ENCODE results near the gene PPARGC1A.

DNA sequence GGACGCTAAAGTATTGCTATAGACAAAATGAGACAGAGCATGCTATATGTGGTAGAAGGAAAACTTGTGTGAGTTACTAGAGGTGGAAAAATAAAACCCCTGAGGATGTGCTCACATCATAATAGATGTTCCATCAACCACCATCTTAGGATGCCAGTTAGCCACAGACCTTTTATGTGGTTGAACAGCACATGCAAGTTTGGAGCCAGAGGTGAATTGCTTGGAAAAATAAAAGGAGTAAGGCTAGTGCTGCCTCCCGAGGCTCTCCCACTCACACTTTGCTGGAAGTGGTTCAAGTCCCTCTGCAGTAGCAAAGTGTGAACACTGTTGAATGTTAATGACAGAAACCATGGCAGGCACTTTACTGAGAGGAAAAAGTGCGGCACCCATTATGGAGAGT lies 39.4 kb upstream of the PPARGC1A start:
- no peak for TF ChIP-seq RAD21 (IDR thresholded peaks at IDR 0.05; ENCODE audit: low read depth)
- no peak for TF ChIP-seq FOXM1 (IDR thresholded peaks at IDR 0.05; ENCODE audit: borderline replicate concordance, low read depth)
- TF ChIP-seq, protein P1, sequence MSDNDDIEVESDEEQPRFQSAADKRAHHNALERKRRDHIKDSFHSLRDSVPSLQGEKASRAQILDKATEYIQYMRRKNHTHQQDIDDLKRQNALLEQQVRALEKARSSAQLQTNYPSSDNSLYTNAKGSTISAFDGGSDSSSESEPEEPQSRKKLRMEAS (IDR thresholded peaks at IDR 0.05), result no peak
- TF ChIP-seq, protein P2, sequence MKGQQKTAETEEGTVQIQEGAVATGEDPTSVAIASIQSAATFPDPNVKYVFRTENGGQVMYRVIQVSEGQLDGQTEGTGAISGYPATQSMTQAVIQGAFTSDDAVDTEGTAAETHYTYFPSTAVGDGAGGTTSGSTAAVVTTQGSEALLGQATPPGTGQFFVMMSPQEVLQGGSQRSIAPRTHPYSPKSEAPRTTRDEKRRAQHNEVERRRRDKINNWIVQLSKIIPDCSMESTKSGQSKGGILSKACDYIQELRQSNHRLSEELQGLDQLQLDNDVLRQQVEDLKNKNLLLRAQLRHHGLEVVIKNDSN (IDR thresholded peaks at IDR 0.05), result no peak
- TF ChIP-seq, protein P3, sequence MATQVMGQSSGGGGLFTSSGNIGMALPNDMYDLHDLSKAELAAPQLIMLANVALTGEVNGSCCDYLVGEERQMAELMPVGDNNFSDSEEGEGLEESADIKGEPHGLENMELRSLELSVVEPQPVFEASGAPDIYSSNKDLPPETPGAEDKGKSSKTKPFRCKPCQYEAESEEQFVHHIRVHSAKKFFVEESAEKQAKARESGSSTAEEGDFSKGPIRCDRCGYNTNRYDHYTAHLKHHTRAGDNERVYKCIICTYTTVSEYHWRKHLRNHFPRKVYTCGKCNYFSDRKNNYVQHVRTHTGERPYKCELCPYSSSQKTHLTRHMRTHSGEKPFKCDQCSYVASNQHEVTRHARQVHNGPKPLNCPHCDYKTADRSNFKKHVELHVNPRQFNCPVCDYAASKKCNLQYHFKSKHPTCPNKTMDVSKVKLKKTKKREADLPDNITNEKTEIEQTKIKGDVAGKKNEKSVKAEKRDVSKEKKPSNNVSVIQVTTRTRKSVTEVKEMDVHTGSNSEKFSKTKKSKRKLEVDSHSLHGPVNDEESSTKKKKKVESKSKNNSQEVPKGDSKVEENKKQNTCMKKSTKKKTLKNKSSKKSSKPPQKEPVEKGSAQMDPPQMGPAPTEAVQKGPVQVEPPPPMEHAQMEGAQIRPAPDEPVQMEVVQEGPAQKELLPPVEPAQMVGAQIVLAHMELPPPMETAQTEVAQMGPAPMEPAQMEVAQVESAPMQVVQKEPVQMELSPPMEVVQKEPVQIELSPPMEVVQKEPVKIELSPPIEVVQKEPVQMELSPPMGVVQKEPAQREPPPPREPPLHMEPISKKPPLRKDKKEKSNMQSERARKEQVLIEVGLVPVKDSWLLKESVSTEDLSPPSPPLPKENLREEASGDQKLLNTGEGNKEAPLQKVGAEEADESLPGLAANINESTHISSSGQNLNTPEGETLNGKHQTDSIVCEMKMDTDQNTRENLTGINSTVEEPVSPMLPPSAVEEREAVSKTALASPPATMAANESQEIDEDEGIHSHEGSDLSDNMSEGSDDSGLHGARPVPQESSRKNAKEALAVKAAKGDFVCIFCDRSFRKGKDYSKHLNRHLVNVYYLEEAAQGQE (IDR thresholded peaks at IDR 0.05; ENCODE audit: low read depth), result no peak
- TF ChIP-seq TAF1 (IDR thresholded peaks at IDR 0.05; ENCODE audit: low read depth), result no peak

All from Ishikawa (cell line).